Ishikawa (cell line): ENCODE measurements around the gene ATP6V0A1.

Experiments
- EP300 ChIP-seq: IDR thresholded peaks from 2 replicates; pipeline ENCODE4 v1.6.1; 2012; ENCODE audit warnings: borderline replicate concordance
- NFIC ChIP-seq: IDR thresholded peaks from 2 replicates; pipeline ENCODE4 v1.6.1; 2012
- REST ChIP-seq: IDR thresholded peaks from 2 replicates; pipeline ENCODE4 v1.6.1; 2012; ENCODE audit warnings: low read depth, mild to moderate bottlenecking

GRCh38 chr17:42544874-42545283 lies 86.2 kb downstream of the ATP6V0A1 start:
- TF ChIP-seq EP300 (no peak), REST (no peak), NFIC (no peak)
